H1 (cell line): ENCODE results near the gene FYTTD1. TPM values are rescaled to one million over a fixed set of nuclear protein-coding genes. Genes with fewer than 3 reads are reported as not detected.

Source experiments
- CTCF ChIA-PET: fragments of 300-600 bp; sonication (Branson Sonifier 250); formaldehyde crosslinking; loops from one replicate; lab custom pipeline; 2021; ENCODE audit not compliant: partially characterized antibody; lab: Charles Lee
- POLR2A ChIA-PET: fragments of 300-600 bp; sonication (Branson Sonifier 250); formaldehyde crosslinking; loops from one replicate; lab custom pipeline; 2021; ENCODE audit warnings: inconsistent platforms; ENCODE audit not compliant: partially characterized antibody; lab: Charles Lee
- DNase-seq, 2 experiments: peaks; one replicate each; pipeline versions ENCODE4 v3.0.0 to v3.0.0-alpha.2; 2010 to 2022; ENCODE audit warnings: low spot score in 2 of 2, low read depth in 1 of 2, mixed read lengths in 1 of 2
- FAIRE-seq: peaks from 2 replicates; lab custom pipeline; 2011; peaks lifted over from hg19 to GRCh38; lab: Jason Lieb, UNC
- H2AFZ ChIP-seq: 2 replicates; pipeline ENCODE4 v1.8.1; 2012; ENCODE audit warnings: low read length, inconsistent platforms
- H2AK5ac ChIP-seq: 2 replicates; pipeline ENCODE4 v1.6.1; 2013; ENCODE audit warnings: low read depth, low read length
- H2BK120ac ChIP-seq: replicated peaks from 2 replicates; pipeline ENCODE3; 2013; ENCODE audit warnings: low read depth, low read length, inconsistent platforms
- H2BK12ac ChIP-seq: 2 replicates; pipeline ENCODE4 v1.6.1; 2013; ENCODE audit warnings: low read depth, low read length
- H2BK15ac ChIP-seq: 2 replicates; pipeline ENCODE4 v1.6.1; 2013; ENCODE audit warnings: low read length
- H2BK20ac ChIP-seq: 2 replicates; pipeline ENCODE4 v1.6.1; 2013; ENCODE audit warnings: low read length
- H2BK5ac ChIP-seq: 2 replicates; pipeline ENCODE4 v1.6.1; 2013; ENCODE audit warnings: low read depth, low read length
- H3K14ac ChIP-seq: 2 replicates; pipeline ENCODE4 v1.6.1; 2013; ENCODE audit warnings: inconsistent platforms; ENCODE audit not compliant: insufficient read length
- H3K18ac ChIP-seq: 2 replicates; pipeline ENCODE4 v1.6.1; 2013; ENCODE audit warnings: low read length; ENCODE audit errors: extremely low read depth
- H3K23ac ChIP-seq: 2 replicates; pipeline ENCODE4 v1.6.1; 2013; ENCODE audit warnings: inconsistent platforms; ENCODE audit not compliant: insufficient read length
- H3K23me2 ChIP-seq: 2 replicates; pipeline ENCODE4 v1.6.1; 2013; ENCODE audit warnings: low read depth, low read length
- H3K27ac ChIP-seq: 2 replicates; pipeline ENCODE4 v1.6.1; 2011; ENCODE audit warnings: low read depth, low read length, inconsistent platforms
- H3K27me3 ChIP-seq, 4 experiments: replicated peaks in 1 of 4; 1 replicate in 1 of 4; 2 replicates in 3 of 4; pipeline versions ENCODE4 v1.6.1 to v1.8.1; 2011 to 2013; ENCODE audit warnings: low read length in 3 of 4, mild to moderate bottlenecking in 3 of 4, inconsistent platforms in 2 of 4, mixed read lengths in 2 of 4, moderate library complexity in 1 of 4; ENCODE audit not compliant: control insufficient read depth in 3 of 4, insufficient read depth in 3 of 4; ENCODE audit errors: extremely low read depth in 1 of 4
- H3K36me3 ChIP-seq, 4 experiments: 2 replicates each; pipeline versions ENCODE4 v1.6.1 to v1.8.1; 2011 to 2013; ENCODE audit warnings: mild to moderate bottlenecking in 4 of 4, low read length in 3 of 4, moderate library complexity in 2 of 4, control low read depth in 1 of 4, inconsistent platforms in 1 of 4; ENCODE audit not compliant: insufficient read depth in 4 of 4, control insufficient read depth in 2 of 4
- H3K4ac ChIP-seq: replicated peaks from 2 replicates; pipeline ENCODE3; 2013; ENCODE audit warnings: low read length, low read depth, mixed read lengths, inconsistent platforms; ENCODE audit not compliant: insufficient read length
- H3K4me1 ChIP-seq, 4 experiments: replicated peaks in 1 of 4; 1 replicate in 1 of 4; 2 replicates in 3 of 4; pipeline versions ENCODE4 v1.6.1 to v1.8.1; 2011 to 2013; ENCODE audit warnings: low read length in 3 of 4, inconsistent platforms in 2 of 4, mixed read lengths in 1 of 4; ENCODE audit not compliant: insufficient read depth in 4 of 4, control insufficient read depth in 3 of 4
- H3K4me2 ChIP-seq, 2 experiments: 2 replicates each; pipeline versions ENCODE4 v1.6.1 to v1.8.1; 2011 to 2013; ENCODE audit warnings: low read depth in 2 of 2, low read length in 2 of 2, control low read depth in 1 of 2, inconsistent platforms in 1 of 2, mild to moderate bottlenecking in 1 of 2; ENCODE audit not compliant: insufficient read depth in 1 of 2
- H3K4me3 ChIP-seq, 4 experiments: fragments of 200-600, 300-600 bp in 1 of 4; sonication (generic), shearing (Covaris generic), sonication (Bioruptor Twin) in 1 of 4; 2 replicates each; pipeline versions ENCODE4 v1.5.1 to v1.8.1; 2011 to 2016; ENCODE audit warnings: low read length in 4 of 4, low read depth in 3 of 4, control low read depth in 2 of 4, inconsistent platforms in 2 of 4, mild to moderate bottlenecking in 2 of 4, mixed read lengths in 1 of 4, moderate library complexity in 1 of 4; ENCODE audit not compliant: insufficient read depth in 2 of 4; ENCODE audit errors: extremely low read depth in 1 of 4
- H3K56ac ChIP-seq: replicated peaks from 2 replicates; pipeline ENCODE3; 2013; ENCODE audit warnings: low read depth, mild to moderate bottlenecking, mixed read lengths, low read length, inconsistent platforms; ENCODE audit not compliant: insufficient read length
- H3K79me1 ChIP-seq: 2 replicates; pipeline ENCODE4 v1.6.1; 2013; ENCODE audit warnings: low read depth, low read length, control low read depth
- H3K79me2 ChIP-seq, 2 experiments: 2 replicates each; pipeline versions ENCODE4 v1.6.1 to v1.8.1; 2012 to 2013; ENCODE audit warnings: low read length in 2 of 2, mild to moderate bottlenecking in 2 of 2, inconsistent platforms in 1 of 2; ENCODE audit not compliant: insufficient read depth in 2 of 2, control insufficient read depth in 1 of 2
- H3K9ac ChIP-seq, 4 experiments: replicated peaks in 1 of 4; 1 replicate in 1 of 4; 2 replicates in 3 of 4; pipeline versions ENCODE4 v1.6.1 to v1.8.1; 2011 to 2013; ENCODE audit warnings: low read depth in 3 of 4, low read length in 3 of 4, control low read depth in 2 of 4, mild to moderate bottlenecking in 2 of 4, moderate library complexity in 2 of 4, inconsistent platforms in 1 of 4; ENCODE audit errors: extremely low read depth in 1 of 4
- H3K9me3 ChIP-seq, 2 experiments: 2 replicates each; pipeline versions ENCODE4 v1.6.1 to v1.8.1; 2012 to 2013; ENCODE audit warnings: mild to moderate bottlenecking in 2 of 2, moderate library complexity in 2 of 2, control low read depth in 1 of 2, inconsistent platforms in 1 of 2, low read depth in 1 of 2, low read length in 1 of 2, mixed read lengths in 1 of 2; ENCODE audit not compliant: insufficient read depth in 2 of 2
- H4K20me1 ChIP-seq, 2 experiments: replicated peaks in 1 of 2; 2 replicates each; pipeline versions ENCODE3 to v1.8.1; 2011 to 2013; ENCODE audit warnings: inconsistent platforms in 2 of 2, low read length in 2 of 2, mild to moderate bottlenecking in 1 of 2; ENCODE audit not compliant: insufficient read depth in 2 of 2, control insufficient read depth in 1 of 2
- H4K5ac ChIP-seq: 2 replicates; pipeline ENCODE4 v1.6.1; 2013; ENCODE audit warnings: low read length, low read depth, mixed read lengths, inconsistent platforms; ENCODE audit not compliant: insufficient read length
- H4K8ac ChIP-seq: 2 replicates; pipeline ENCODE4 v1.8.0; 2013; ENCODE audit warnings: mild to moderate bottlenecking, moderate library complexity, low read length, inconsistent platforms; ENCODE audit not compliant: insufficient read depth; ENCODE audit errors: extremely low read depth
- H4K91ac ChIP-seq: replicated peaks from 2 replicates; pipeline ENCODE3; 2013; ENCODE audit warnings: low read length, mixed read lengths, inconsistent platforms; ENCODE audit not compliant: insufficient read length
- CEBPB ChIP-seq: IDR thresholded peaks from 2 replicates; pipeline ENCODE4 v1.6.1; 2012; ENCODE audit warnings: low read depth, low read length
- CREB1 ChIP-seq: IDR thresholded peaks from 2 replicates; pipeline ENCODE4 v1.6.1; 2012; ENCODE audit warnings: inconsistent platforms
- EP300 ChIP-seq, 2 experiments: IDR thresholded peaks; 1 replicate in 1 of 2; 2 replicates in 1 of 2; pipeline ENCODE4 v1.6.1; 2011 to 2012; ENCODE audit warnings: low read depth in 2 of 2, low read length in 2 of 2, mild to moderate bottlenecking in 2 of 2, borderline replicate concordance in 1 of 2, inconsistent platforms in 1 of 2, moderate library complexity in 1 of 2
- JUN ChIP-seq: IDR thresholded peaks from 2 replicates; pipeline ENCODE4 v1.6.1; 2011; ENCODE audit warnings: low read depth, mild to moderate bottlenecking, improper control_type of control experiment, low read length
- JUND ChIP-seq: IDR thresholded peaks from 2 replicates; pipeline ENCODE4 v1.6.1; 2011; ENCODE audit warnings: mild to moderate bottlenecking, improper control_type of control experiment, low read length
- KDM1A ChIP-seq: fragments of 200-600, 300-600 bp; sonication (generic); IDR thresholded peaks from 2 replicates; pipeline ENCODE4 v1.7.1; 2016; ENCODE audit warnings: mild to moderate bottlenecking, low read length, borderline replicate concordance
- PHF8 ChIP-seq: fragments of 200-600 bp; sonication (generic); conservative IDR thresholded peaks from 2 replicates; pipeline ENCODE4 v1.7.1; 2012; ENCODE audit warnings: low read depth, mild to moderate bottlenecking, inconsistent platforms, low read length, moderate library complexity
- RFX5 ChIP-seq: IDR thresholded peaks from 2 replicates; pipeline ENCODE4 v1.6.1; 2011; ENCODE audit warnings: low read depth, low read length, improper control_type of control experiment, borderline replicate concordance
- SAP30 ChIP-seq: fragments of 300-600 bp; sonication (generic); IDR thresholded peaks from 2 replicates; pipeline ENCODE4 v1.7.1; 2012; ENCODE audit warnings: low read length, moderate library complexity, mild to moderate bottlenecking, inconsistent platforms; ENCODE audit not compliant: insufficient read depth, insufficient replicate concordance
- SIX5 ChIP-seq: IDR thresholded peaks from 2 replicates; pipeline ENCODE4 v1.6.1; 2011; ENCODE audit warnings: mild to moderate bottlenecking, low read depth, low read length
- WGBS, 2 experiments: shearing (Covaris generic) in 1 of 2; methylation state at CpG; one replicate each; pipeline versions ENCODE4 v1.1.6 to v1.1.7; 2013 to 2015; ENCODE audit warnings: low lambda C conversion rate in 2 of 2, mixed read lengths in 2 of 2, inconsistent platforms in 1 of 2, low coverage in 1 of 2, missing lambda C conversion rate in 1 of 2; ENCODE audit not compliant: insufficient replicate concordance in 2 of 2, insufficient coverage in 1 of 2, insufficient read length in 1 of 2; ENCODE audit errors: extremely low coverage in 1 of 2, missing lambda C conversion rate in 1 of 2; 5-methylcytosine and 5-hydroxymethylcytosine counted together
- polyA plus RNA-seq, 7 experiments: library from polyadenylated mRNA; depleted of rRNA in 3 of 7; stranded (reverse) in 5 of 7; unstranded in 2 of 7; fragments of >200 nt in 5 of 7; fragments of 200-250 nt in 2 of 7; gene quantifications; 1 replicate in 5 of 7; 2 replicates in 1 of 7; 4 replicates in 1 of 7; pipeline versions ENCODE4 v1.2.1 to v1.2.3, GENCODE V29; 2011 to 2013; ENCODE audit warnings: missing spikeins in 2 of 7, mixed read lengths in 2 of 7
- total RNA-seq: library from RNA; stranded (reverse); fragmentation: NEBNext Ultra II Directional; extraction: Animal tissue kit (Norgen Biotek cat#: 25700); gene quantifications from 2 replicates; pipeline ENCODE4 v1.2.1, GENCODE V29; 2021
- TF ChIP-seq, protein P1 (sequence below): IDR thresholded peaks from 2 replicates; pipeline ENCODE4 v1.6.1; 2012; ENCODE audit warnings: low read length, inconsistent platforms

The FYTTD1 gene
- total and polyA plus RNA-seq, 2 of the 8 experiments (the other 6 are each of a cell fraction or from before 2014, with no cell fraction given): 3.1 to 24.4 TPM

GRCh38 chr3:197709135-197709534, 40.5 kb upstream of the FYTTD1 start:
- Histone ChIP-seq H3K9ac (no peak overlapping the region), H3K27me3 (no peaks in the 10 kb centered on the region), H3K23me2 (no peaks in the 10 kb centered on the region), H2BK20ac (no peak overlapping the region), H2AFZ (no peak overlapping the region), H3K9me3 (no peaks in the 10 kb centered on the region), H3K36me3 (peaks cover 0 to 6% (median 1%) of the 10 kb centered on the region in 4 experiments; a peak in 4 of 8 replicates), H4K91ac (no peak overlapping the region), H3K14ac (no peak overlapping the region), H3K4me3 (no peak overlapping the region), H3K18ac (no peak overlapping the region), H3K56ac (no peak overlapping the region), H2BK15ac (no peak overlapping the region), H4K8ac (no peak overlapping the region), H2BK12ac (no peak overlapping the region), H4K5ac (no peak overlapping the region), H3K79me2 (no peaks in the 10 kb centered on the region), H3K4me2 (no peak overlapping the region), H3K23ac (no peak overlapping the region), H3K4ac (no peak overlapping the region), H3K4me1 (peaks cover 0 to 6% (median 3%) of the 10 kb centered on the region in 4 experiments; a peak in 4 of 7 replicates), H3K79me1 (no peaks in the 10 kb centered on the region), H4K20me1 (no peaks in the 10 kb centered on the region), H2AK5ac (no peak overlapping the region), H2BK120ac (no peak overlapping the region), H3K27ac (no peak overlapping the region), H2BK5ac (no peak overlapping the region)
- 94% methylated on average over 9 of the region's 9 CpGs; no CpG with 5 or more reads in 1 of the 2 experiments for WGBS, 2 experiments
- DNase-seq: no peak
- TF ChIP-seq EP300 (IDR thresholded peaks at IDR 0.05; ENCODE audit: borderline replicate concordance in 1 of 2, low read depth in 2 of 2, low read length in 2 of 2) (no peak), PHF8 (no peak), JUN (no peak), CEBPB (no peak), KDM1A (no peak), CREB1 (no peak), SIX5 (no peak), SAP30 (no peak), JUND (no peak), RFX5 (no peak)
- TF ChIP-seq, protein P1, sequence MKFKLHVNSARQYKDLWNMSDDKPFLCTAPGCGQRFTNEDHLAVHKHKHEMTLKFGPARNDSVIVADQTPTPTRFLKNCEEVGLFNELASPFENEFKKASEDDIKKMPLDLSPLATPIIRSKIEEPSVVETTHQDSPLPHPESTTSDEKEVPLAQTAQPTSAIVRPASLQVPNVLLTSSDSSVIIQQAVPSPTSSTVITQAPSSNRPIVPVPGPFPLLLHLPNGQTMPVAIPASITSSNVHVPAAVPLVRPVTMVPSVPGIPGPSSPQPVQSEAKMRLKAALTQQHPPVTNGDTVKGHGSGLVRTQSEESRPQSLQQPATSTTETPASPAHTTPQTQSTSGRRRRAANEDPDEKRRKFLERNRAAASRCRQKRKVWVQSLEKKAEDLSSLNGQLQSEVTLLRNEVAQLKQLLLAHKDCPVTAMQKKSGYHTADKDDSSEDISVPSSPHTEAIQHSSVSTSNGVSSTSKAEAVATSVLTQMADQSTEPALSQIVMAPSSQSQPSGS: no peak
- no peak for FAIRE-seq
- CTCF ChIA-PET: no interaction called here
- POLR2A ChIA-PET: no interaction called here
